Loucy (cell line): ENCODE results near the gene SERINC3.

Source experiments
- H2AFZ ChIP-seq: fragments of 200-600 bp; sonication (generic); 2 replicates; pipeline ENCODE4 v1.6.0; 2016; ENCODE audit warnings: antibody characterized with exemption, mild to moderate bottlenecking, low read length, moderate library complexity
- H3F3A ChIP-seq: fragments of 200-600 bp; 2 replicates; pipeline ENCODE4 v1.6.0; 2016; ENCODE audit warnings: antibody characterized with exemption, low read depth, mild to moderate bottlenecking
- H3K27me3 ChIP-seq: fragments of 200-600 bp; sonication (generic); 2 replicates; pipeline ENCODE4 v1.6.1; 2014; ENCODE audit warnings: low read length, mild to moderate bottlenecking; ENCODE audit not compliant: insufficient read depth, poor library complexity, severe bottlenecking
- H3K36me3 ChIP-seq: fragments of 200-600 bp; sonication (generic); 2 replicates; pipeline ENCODE4 v1.6.1; 2016; ENCODE audit warnings: low read length; ENCODE audit not compliant: insufficient read depth
- H3K4me1 ChIP-seq: fragments of 200-600 bp; sonication (generic); 2 replicates; pipeline ENCODE4 v1.5.1; 2014; ENCODE audit warnings: low read length, mild to moderate bottlenecking; ENCODE audit not compliant: insufficient read depth, poor library complexity, severe bottlenecking
- H3K4me2 ChIP-seq: fragments of 200-600 bp; sonication (generic); 2 replicates; pipeline ENCODE4 v1.6.0; 2014; ENCODE audit warnings: antibody characterized with exemption, low read length, low read depth, mild to moderate bottlenecking; ENCODE audit not compliant: poor library complexity, severe bottlenecking
- H3K4me3 ChIP-seq: fragments of 200-600 bp; sonication (generic); 2 replicates; pipeline ENCODE4 v1.5.1; 2014; ENCODE audit warnings: low read length, mild to moderate bottlenecking, mixed read lengths; ENCODE audit not compliant: poor library complexity, severe bottlenecking
- H3K79me2 ChIP-seq: fragments of 200-600 bp; sonication (generic); 2 replicates; pipeline ENCODE4 v1.6.1; 2014; ENCODE audit warnings: low read length; ENCODE audit not compliant: insufficient read depth
- H3K9ac ChIP-seq: fragments of 200-600 bp; sonication (generic); 2 replicates; pipeline ENCODE4 v1.6.0; 2014; ENCODE audit warnings: mild to moderate bottlenecking, low read depth, low read length, moderate library complexity; ENCODE audit not compliant: poor library complexity, severe bottlenecking
- H3K9me2 ChIP-seq: fragments of 200-600 bp; sonication (generic); replicated peaks from 2 replicates; pipeline ENCODE4 v1.6.1; 2016; ENCODE audit warnings: low read depth, low read length, mixed read lengths
- H3K9me3 ChIP-seq: fragments of 200-600 bp; sonication (generic); 2 replicates; pipeline ENCODE4 v1.6.1; 2014; ENCODE audit warnings: mild to moderate bottlenecking, antibody characterized with exemption, low read length, low read depth; ENCODE audit not compliant: insufficient read depth
- H4K20me1 ChIP-seq: fragments of 200-600 bp; sonication (generic); 2 replicates; pipeline ENCODE4 v1.6.0; 2014; ENCODE audit warnings: antibody characterized with exemption, low read length, mild to moderate bottlenecking; ENCODE audit not compliant: insufficient read depth, poor library complexity, severe bottlenecking
- EZH2phosphoT487 ChIP-seq: fragments of 200-600 bp; IDR thresholded peaks from 2 replicates; pipeline ENCODE4 v1.6.1; 2018; ENCODE audit warnings: antibody characterized with exemption, mild to moderate bottlenecking, moderate library complexity, borderline replicate concordance
- TF ChIP-seq, protein P1 (sequence below): fragments of 200-600 bp; sonication (generic); conservative IDR thresholded peaks from 2 replicates; pipeline ENCODE4 v1.5.1; 2014; ENCODE audit warnings: mild to moderate bottlenecking, antibody characterized with exemption, low read length

The SERINC3 gene

DNA sequence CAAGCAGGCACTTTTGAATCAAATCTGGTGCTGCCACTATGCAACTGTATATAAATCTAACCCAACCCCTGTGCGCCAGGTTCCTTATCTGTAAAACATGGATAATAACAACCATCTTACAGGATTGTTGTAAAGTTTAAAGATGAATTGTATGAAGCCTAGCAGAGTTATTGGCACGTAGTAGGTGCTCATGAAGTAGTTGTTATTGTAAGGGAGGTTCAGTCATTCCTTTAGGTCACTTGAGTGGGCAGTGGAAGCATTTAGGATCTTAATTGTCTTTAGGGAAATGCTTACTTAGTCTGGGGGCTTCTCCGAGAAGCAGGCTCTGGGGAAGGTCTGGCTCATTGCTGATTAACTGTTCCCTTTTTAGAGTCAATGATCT is 30.7 kb upstream of the SERINC3 start:
- Histone ChIP-seq H3F3A (peaks cover 11% of the 10 kb centered on the region; the same call in 1 of the 2 replicates), H3K27me3 (no peaks in the 10 kb centered on the region), H3K4me2 (peak overlapping the region; percentile 55), H3K9ac (peak overlapping the region; percentile 56), H4K20me1 (no peaks in the 10 kb centered on the region), H2AFZ (peak overlapping the region; percentile 19; the same call in 1 of the 2 replicates), H3K9me2 (no peaks in the 10 kb centered on the region), H3K4me3 (peak overlapping the region; percentile 42), H3K79me2 (peaks cover 17% of the 10 kb centered on the region; the same call in 1 of the 2 replicates), H3K9me3 (no peaks in the 10 kb centered on the region), H3K4me1 (peaks cover 54% of the 10 kb centered on the region), H3K36me3 (no peaks in the 10 kb centered on the region)
- no peak for TF ChIP-seq EZH2phosphoT487
- TF ChIP-seq, protein P1, sequence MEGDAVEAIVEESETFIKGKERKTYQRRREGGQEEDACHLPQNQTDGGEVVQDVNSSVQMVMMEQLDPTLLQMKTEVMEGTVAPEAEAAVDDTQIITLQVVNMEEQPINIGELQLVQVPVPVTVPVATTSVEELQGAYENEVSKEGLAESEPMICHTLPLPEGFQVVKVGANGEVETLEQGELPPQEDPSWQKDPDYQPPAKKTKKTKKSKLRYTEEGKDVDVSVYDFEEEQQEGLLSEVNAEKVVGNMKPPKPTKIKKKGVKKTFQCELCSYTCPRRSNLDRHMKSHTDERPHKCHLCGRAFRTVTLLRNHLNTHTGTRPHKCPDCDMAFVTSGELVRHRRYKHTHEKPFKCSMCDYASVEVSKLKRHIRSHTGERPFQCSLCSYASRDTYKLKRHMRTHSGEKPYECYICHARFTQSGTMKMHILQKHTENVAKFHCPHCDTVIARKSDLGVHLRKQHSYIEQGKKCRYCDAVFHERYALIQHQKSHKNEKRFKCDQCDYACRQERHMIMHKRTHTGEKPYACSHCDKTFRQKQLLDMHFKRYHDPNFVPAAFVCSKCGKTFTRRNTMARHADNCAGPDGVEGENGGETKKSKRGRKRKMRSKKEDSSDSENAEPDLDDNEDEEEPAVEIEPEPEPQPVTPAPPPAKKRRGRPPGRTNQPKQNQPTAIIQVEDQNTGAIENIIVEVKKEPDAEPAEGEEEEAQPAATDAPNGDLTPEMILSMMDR = no peak

DNA sequence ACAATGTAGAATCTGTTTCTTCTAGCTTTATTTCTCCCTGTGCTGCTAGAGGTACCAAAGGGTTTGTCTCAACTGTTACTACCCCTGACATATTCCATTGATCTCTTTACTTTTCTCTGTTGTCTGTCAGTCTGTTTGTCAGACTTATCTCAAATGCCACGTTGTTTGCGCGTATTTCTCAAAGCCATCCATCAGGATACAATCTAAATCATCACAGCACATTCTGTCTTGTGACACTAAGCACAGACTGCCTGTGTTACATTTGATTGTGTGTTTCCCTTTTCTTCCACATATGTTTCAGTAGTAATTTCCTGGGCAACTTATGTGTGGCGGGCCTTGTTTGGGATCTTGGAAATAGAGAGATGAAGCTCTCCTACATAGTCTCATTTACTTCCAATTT is 30.2 kb upstream of the SERINC3 start:
- H3K4me3 ChIP-seq = peak overlapping the region; percentile 42
- H3K9ac ChIP-seq = peak overlapping the region; percentile 56
- no peaks in the 10 kb centered on the region for H4K20me1 ChIP-seq
- no peaks in the 10 kb centered on the region for H3K36me3 ChIP-seq
- no peak overlapping the region for H2AFZ ChIP-seq
- H3K79me2 ChIP-seq = peaks cover 20% of the 10 kb centered on the region; the same call in 1 of the 2 replicates
- peaks cover 54% of the 10 kb centered on the region for H3K4me1 ChIP-seq
- H3K9me3 ChIP-seq = no peaks in the 10 kb centered on the region
- TF ChIP-seq, protein P1 = no peak
- TF ChIP-seq EZH2phosphoT487 = no peak
- H3F3A ChIP-seq = peaks cover 11% of the 10 kb centered on the region; the same call in 1 of the 2 replicates
- no peaks in the 10 kb centered on the region for H3K9me2 ChIP-seq
- H3K27me3 ChIP-seq = no peaks in the 10 kb centered on the region
- peak overlapping the region; percentile 55 for H3K4me2 ChIP-seq

DNA sequence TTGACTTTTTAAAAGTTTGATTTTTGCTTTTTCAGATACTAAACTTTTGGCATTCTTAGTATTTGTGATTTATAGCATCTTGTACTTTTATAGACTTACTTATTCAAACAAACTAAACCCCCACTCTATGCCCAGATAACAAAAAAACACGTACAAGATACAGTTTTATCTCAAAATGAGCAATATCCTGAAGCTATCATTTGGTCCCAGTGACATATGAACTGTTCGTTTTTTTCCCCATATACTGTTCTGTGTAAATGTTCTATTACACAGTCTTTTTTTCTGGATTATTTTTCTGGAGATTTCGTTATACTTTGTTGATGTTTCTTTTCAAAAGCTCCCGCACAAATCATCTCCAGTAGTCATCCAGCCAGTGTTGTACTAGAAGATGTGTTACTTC is 27.3 kb upstream of the SERINC3 start:
- TF ChIP-seq, protein P1 = no peak
- no peak for TF ChIP-seq EZH2phosphoT487
- H3K36me3 ChIP-seq = no peaks in the 10 kb centered on the region
- peaks cover 46% of the 10 kb centered on the region for H3K4me1 ChIP-seq
- H3F3A ChIP-seq = peaks cover 11% of the 10 kb centered on the region; the same call in 1 of the 2 replicates
- no peaks in the 10 kb centered on the region for H3K9me3 ChIP-seq
- no peaks in the 10 kb centered on the region for H4K20me1 ChIP-seq
- no peaks in the 10 kb centered on the region for H3K9me2 ChIP-seq
- H3K4me3 ChIP-seq = no peak overlapping the region
- no peak overlapping the region for H3K4me2 ChIP-seq
- peaks cover 17% of the 10 kb centered on the region; the same call in 1 of the 2 replicates for H3K79me2 ChIP-seq
- H2AFZ ChIP-seq = no peak overlapping the region
- H3K27me3 ChIP-seq = no peaks in the 10 kb centered on the region
- no peak overlapping the region for H3K9ac ChIP-seq
